Epithelial cell of proximal tubule (primary cell): ENCODE data around the gene THAP3. TPM values are rescaled to one million over a fixed set of nuclear protein-coding genes. Genes with fewer than 3 reads are reported as not detected.

Experiments used
- DNase-seq: peaks from one replicate; pipeline ENCODE4 v3.0.0-alpha.2; 2011; ENCODE audit warnings: low read depth
- H3K4me3 ChIP-seq: 2 replicates; pipeline ENCODE4 v1.5.1; 2011; ENCODE audit warnings: low read depth, mild to moderate bottlenecking, low read length
- total RNA-seq: library from RNA; depleted of rRNA; stranded (reverse); fragments of >200 nt; gene quantifications from 2 replicates; pipeline ENCODE4 v1.2.3, GENCODE V29; 2015
- TF ChIP-seq, protein P1 (sequence below): conservative IDR thresholded peaks from 2 replicates; pipeline ENCODE4 v1.5.1; 2012; ENCODE audit warnings: low read depth, mild to moderate bottlenecking, low read length

Gene THAP3
- total RNA-seq, 1 donor from 2014 or later: 15.8 TPM

DNA sequence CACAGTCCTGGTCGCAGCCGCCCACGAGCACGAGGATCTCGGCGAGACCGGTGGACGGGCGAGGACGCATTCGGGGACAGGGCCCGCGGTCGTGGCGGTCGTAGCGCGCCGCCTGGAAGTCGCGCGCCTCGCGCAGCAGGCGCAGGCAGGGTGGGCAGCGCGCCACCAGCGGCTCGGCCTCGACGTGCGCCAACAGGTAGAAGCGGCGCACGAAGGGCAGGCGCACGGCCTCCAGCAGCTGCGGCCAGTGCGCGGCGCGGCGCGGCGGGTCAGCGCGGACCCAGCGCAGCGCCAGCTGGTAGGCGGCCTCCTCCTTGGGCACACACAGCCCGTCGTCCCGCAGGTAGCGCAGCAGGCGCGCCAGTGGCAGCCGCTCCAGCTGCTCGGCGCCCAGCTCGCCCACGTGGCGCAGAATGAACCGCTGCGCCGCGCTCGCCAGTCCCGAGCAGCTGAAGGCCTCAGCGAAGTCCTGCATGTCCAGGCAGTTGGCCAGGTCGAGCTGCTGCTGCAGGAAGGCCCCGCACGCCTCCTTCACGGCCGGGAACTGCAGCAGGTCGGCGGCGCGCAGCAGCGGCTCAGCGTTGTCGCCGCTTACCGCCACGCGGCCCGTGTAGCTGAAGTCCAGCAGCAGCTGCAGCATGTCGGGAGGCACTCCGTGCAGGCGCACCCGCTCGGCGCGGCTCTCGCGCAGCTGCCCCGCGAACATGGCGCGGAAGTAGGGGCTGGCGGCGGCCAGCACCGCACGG lies 22.6 kb upstream of the THAP3 start:
- H3K4me3 ChIP-seq: peak overlapping the region; percentile 76
- TF ChIP-seq, protein P1, sequence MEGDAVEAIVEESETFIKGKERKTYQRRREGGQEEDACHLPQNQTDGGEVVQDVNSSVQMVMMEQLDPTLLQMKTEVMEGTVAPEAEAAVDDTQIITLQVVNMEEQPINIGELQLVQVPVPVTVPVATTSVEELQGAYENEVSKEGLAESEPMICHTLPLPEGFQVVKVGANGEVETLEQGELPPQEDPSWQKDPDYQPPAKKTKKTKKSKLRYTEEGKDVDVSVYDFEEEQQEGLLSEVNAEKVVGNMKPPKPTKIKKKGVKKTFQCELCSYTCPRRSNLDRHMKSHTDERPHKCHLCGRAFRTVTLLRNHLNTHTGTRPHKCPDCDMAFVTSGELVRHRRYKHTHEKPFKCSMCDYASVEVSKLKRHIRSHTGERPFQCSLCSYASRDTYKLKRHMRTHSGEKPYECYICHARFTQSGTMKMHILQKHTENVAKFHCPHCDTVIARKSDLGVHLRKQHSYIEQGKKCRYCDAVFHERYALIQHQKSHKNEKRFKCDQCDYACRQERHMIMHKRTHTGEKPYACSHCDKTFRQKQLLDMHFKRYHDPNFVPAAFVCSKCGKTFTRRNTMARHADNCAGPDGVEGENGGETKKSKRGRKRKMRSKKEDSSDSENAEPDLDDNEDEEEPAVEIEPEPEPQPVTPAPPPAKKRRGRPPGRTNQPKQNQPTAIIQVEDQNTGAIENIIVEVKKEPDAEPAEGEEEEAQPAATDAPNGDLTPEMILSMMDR: no peak
- no peak for DNase-seq

DNA sequence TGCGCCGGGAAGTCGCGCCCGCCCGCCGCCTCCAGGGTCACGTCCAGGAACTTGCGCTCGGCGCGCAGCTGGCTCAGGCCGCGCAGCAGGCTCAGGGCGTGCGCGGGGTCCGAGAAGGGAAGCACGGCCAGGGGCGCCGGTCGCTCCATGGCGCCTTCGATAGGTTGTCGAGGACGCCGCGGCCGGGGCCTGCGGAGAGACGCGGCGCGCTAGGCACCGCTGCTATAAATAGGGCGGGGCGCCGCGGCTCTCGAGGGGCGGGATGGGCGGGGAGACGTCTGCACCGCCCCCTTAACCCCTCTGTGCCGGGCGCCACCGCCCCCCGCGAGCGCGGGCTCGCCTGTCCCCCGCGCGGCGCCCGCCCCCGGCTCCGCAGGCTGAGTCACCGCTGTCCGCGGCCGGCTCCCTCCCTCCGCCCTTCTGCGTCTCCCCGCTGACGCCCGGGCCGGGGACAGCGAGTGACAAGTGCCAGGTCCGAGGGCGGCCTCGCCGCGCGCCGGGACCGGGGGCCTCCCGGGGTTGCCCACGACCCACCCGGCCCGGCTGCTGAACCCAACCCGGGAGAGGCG lies 21.9 kb upstream of the THAP3 start, which contains the start of gene KLHL21:
KLHL21 (minus strand) TSS at position 201 of the 569 bp plus-strand sequence; CDS start at position 149, 52 bp downstream.
- DNase-seq: no peak
- H3K4me3 ChIP-seq: peak within 1 kb of the TSS; percentile 76
- TF ChIP-seq, protein P1: no peak

DNA sequence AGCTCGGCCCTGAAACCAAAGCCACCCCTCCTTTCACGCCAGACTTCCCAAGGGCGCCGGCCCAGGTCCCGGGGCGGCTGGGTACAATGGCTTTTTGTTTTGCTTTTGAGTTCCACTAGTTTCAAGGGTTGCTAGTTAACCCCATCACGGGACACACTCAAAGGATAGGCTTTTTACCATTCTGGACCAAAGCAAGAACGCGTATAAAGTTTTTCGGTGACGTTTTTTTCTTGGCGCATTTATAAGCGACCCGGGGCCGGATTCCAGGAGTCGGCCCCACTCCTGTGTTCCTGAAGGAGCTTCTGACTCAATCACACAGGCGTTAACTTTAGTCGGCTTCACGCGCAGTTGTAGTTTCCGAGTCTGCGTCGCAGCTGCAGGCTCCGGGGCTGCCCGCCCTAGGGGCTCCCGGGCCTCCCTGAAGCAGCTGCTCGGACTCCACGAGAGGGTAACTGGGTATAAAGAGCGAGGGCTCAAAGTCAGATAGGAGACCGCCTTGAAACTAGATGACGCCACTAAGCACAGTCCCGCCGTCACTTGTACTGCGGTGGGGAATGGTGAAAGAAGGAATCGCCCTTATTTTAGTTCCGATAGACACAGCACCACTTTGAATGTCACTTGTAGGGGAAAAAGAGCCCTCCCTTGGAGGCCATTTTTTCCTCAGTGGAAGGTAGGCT lies 21.3 kb upstream of the THAP3 start:
- no peak for DNase-seq
- TF ChIP-seq, protein P1: no peak

GRCh38 chr1:6603915-6604558 lies 20.6 kb upstream of the THAP3 start:
- no peak for DNase-seq
- TF ChIP-seq, protein P1: no peak
- peak overlapping the region; percentile 76 for H3K4me3 ChIP-seq

More for the DNA sequence above, 21.3 kb upstream of the THAP3 start:
- H3K4me3 ChIP-seq: peak overlapping the region; percentile 76

- TF ChIP-seq, protein P1: no peak
- no peak for DNase-seq
- H3K4me3 ChIP-seq: peak overlapping the region; percentile 84
Observed at GRCh38 chr1:6612641-6613360, 11.9 kb upstream of the THAP3 start.

DNA sequence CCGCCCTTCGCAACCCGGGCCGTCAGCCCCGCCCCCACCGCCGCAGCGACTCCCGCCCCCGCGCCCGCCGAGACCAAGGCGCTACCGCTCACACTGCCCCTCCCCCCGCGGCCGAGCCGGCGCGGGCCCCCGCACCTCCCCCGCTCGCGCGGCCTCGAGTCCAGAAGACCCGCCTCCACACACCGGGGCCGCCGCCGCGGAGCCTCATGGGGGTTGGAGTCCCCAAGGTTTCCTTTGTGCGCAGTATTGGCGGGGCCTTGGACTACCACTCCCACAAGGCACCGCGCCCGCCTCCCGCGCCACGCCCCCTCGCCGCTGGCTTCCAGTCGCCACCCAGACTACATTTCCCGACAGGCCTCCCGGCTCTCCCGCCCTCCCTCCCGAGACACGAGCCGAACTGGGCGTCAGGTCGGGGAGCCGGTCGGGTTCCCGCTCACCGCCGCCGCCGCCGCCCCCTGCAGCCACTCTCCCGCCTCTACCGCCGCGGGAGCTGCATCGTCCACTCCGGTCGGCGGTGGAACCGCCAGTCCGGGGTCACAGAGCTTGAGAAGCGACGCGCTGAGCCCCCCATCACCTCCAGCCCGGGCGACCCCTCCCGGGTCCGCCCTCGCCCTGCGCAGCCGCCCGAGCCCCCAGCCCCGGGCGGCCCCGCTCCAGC lies 11.2 kb upstream of the THAP3 start, which contains the start of gene PHF13:
PHF13 (plus strand) TSS at position 371 of the 658 bp plus-strand sequence. CDS start 336 bp downstream, outside the sequence.
- peak within 1 kb of the TSS; percentile 84 for H3K4me3 ChIP-seq
- peak; percentile 79 for DNase-seq
- TF ChIP-seq, protein P1: no peak
